GM21825 (cell line): ENCODE results near the gene TSPY1.
"Not testable (repeated sequence)": the region's sequence is repeated elsewhere in the genome, so short reads cannot be mapped to it uniquely, and the experiment has no call there.

ENCODE experiments used
- ATAC-seq: cut with Tn5 transposase; IDR thresholded peaks from one replicate; pipeline ENCODE4 v1.9.1; 2021; ENCODE audit warnings: mild to moderate bottlenecking, moderate library complexity; ENCODE audit not compliant: unreplicated experiment

TSPY1 gene

GRCh38 chrY:9466655-9467054 is at the start of gene TSPY1:
Gene TSPY1 (plus strand): TSS chrY:9466955. CDS start chrY:9467001, 46 bp downstream.
- not testable (repeated sequence) for ATAC-seq

GRCh38 chrY:9486967-9487366 is 20.2 kb downstream of the TSPY1 start, which contains the start of gene TSPY9:
Gene TSPY9 (plus strand): TSS chrY:9487267. CDS start chrY:9487313, 46 bp downstream.
- ATAC-seq: not testable (repeated sequence)

GRCh38 chrY:9504396-9504795 is 37.6 kb downstream of the TSPY1 start:
- ATAC-seq: not testable (repeated sequence)

GRCh38 chrY:9516287-9516686 is 49.5 kb downstream of the TSPY1 start:
- ATAC-seq: not testable (repeated sequence)
